GM12878 (cell line): Measurements from ENCODE around the gene CEBPG. TPM values are rescaled to one million over a fixed set of nuclear protein-coding genes. Genes with fewer than 3 reads are reported as not detected.

ENCODE experiments used
- ATAC-seq: fragments of 200-7000 bp; cut with Tn5 transposase; 3 replicates; pipeline ENCODE4 v1.9.1; 2020; ENCODE audit warnings: mild to moderate bottlenecking, moderate library complexity
- BruUV-seq: library from RNA; stranded (reverse); fragments of 400-500 nt; replicated peaks from 2 replicates; lab custom pipeline; 2021; lab: Mats Ljungman, UMichigan
- CTCF ChIA-PET: fragments of 300-600 bp; sonication (Branson Sonifier 250); formaldehyde crosslinking; extraction: SDS; loops from one replicate; lab custom pipeline; 2021; ENCODE audit warnings: inconsistent platforms; lab: Yijun Ruan, JAX
- POLR2A ChIA-PET: fragments of 350-600 bp; formaldehyde crosslinking; extraction: SDS; loops from one replicate; lab custom pipeline; 2021; ENCODE audit warnings: inconsistent platforms; lab: Charles Lee
- RAD21 ChIA-PET: fragments of 300-600 bp; sonication (Branson Sonifier 250); formaldehyde crosslinking; loops from one replicate; lab custom pipeline; 2023; ENCODE audit warnings: antibody characterized with exemption; ENCODE audit not compliant: unreplicated experiment; lab: Charles Lee
- SMC1A ChIA-PET: fragments of 300-600 bp; sonication (Branson Sonifier 250); formaldehyde crosslinking; loops from one replicate; lab custom pipeline; 2023; ENCODE audit not compliant: unreplicated experiment, uncharacterized antibody; lab: Charles Lee
- DNase-seq: peaks from one replicate; pipeline ENCODE4 v3.0.0-alpha.2; 2011; ENCODE audit warnings: low read depth, low spot score
- FAIRE-seq: peaks from 3 replicates; lab custom pipeline; 2011; peaks lifted over from hg19 to GRCh38; lab: Jason Lieb, UNC
- H2AFZ ChIP-seq: 2 replicates; pipeline ENCODE4 v1.6.0; 2011; ENCODE audit warnings: low read depth, low read length, control low read depth; ENCODE audit not compliant: control insufficient read depth
- H3K27ac ChIP-seq: 2 replicates; pipeline ENCODE4 v1.5.1; 2011; ENCODE audit warnings: control low read depth; ENCODE audit not compliant: control insufficient read depth, insufficient read depth
- H3K27me3 ChIP-seq, 2 experiments: replicated peaks in 1 of 2; 2 replicates each; pipeline versions ENCODE4 v1.6.0 to v1.6.1; 2011; ENCODE audit warnings: low read length in 1 of 2; ENCODE audit not compliant: control insufficient read depth in 2 of 2, insufficient read depth in 2 of 2
- H3K36me3 ChIP-seq, 2 experiments: 2 replicates each; pipeline ENCODE4 v1.5.1; 2011; ENCODE audit warnings: low read length in 1 of 2; ENCODE audit not compliant: control insufficient read depth in 2 of 2, insufficient read depth in 2 of 2
- H3K4me1 ChIP-seq: 2 replicates; pipeline ENCODE4 v1.6.1; 2011; ENCODE audit warnings: mild to moderate bottlenecking, low read length, moderate library complexity, mixed read lengths; ENCODE audit not compliant: control insufficient read depth, insufficient read depth
- H3K4me2 ChIP-seq: 2 replicates; pipeline ENCODE4 v1.6.0; 2011; ENCODE audit warnings: control low read depth; ENCODE audit not compliant: control insufficient read depth, insufficient read depth
- H3K4me3 ChIP-seq: fragments of 200-600 bp; sonication (generic); 2 replicates; pipeline ENCODE4 v1.5.1; 2016
- H3K79me2 ChIP-seq: 2 replicates; pipeline ENCODE4 v1.6.0; 2011; ENCODE audit warnings: low read length; ENCODE audit not compliant: control insufficient read depth, insufficient read depth
- H3K9ac ChIP-seq: 2 replicates; pipeline ENCODE4 v1.8.0; 2011; ENCODE audit warnings: low read length, control low read depth, mixed read lengths; ENCODE audit not compliant: control insufficient read depth, insufficient read depth
- H3K9me3 ChIP-seq: replicated peaks from 3 replicates; pipeline ENCODE4 v1.5.1; 2011; ENCODE audit warnings: mild to moderate bottlenecking, low read length; ENCODE audit not compliant: control insufficient read depth, insufficient read depth
- H4K20me1 ChIP-seq: 2 replicates; pipeline ENCODE4 v1.6.0; 2011; ENCODE audit not compliant: control insufficient read depth, insufficient read depth
- JUNB ChIP-seq: IDR thresholded peaks from 2 replicates; pipeline ENCODE4 v1.6.1; 2016; ENCODE audit warnings: antibody characterized with exemption, mild to moderate bottlenecking
- MEF2B ChIP-seq: fragments of 450-650 bp; IDR thresholded peaks from 2 replicates; pipeline ENCODE4 v1.6.1; 2018; ENCODE audit warnings: mild to moderate bottlenecking, moderate library complexity; ENCODE audit not compliant: partially characterized antibody, poor library complexity, severe bottlenecking
- MYB ChIP-seq: fragments of 150-350 bp; IDR thresholded peaks from 2 replicates; pipeline ENCODE4 v1.6.1; 2014; ENCODE audit warnings: mild to moderate bottlenecking, low read depth, low read length, borderline replicate concordance
- POLR2AphosphoS2 ChIP-seq: IDR thresholded peaks from 2 replicates; pipeline ENCODE4 v1.6.1; 2011; ENCODE audit warnings: low read depth, mild to moderate bottlenecking, low read length, improper control_type of control experiment, moderate library complexity
- POU2F2 ChIP-seq: IDR thresholded peaks from 3 replicates; pipeline ENCODE4 v1.6.1; 2011; ENCODE audit warnings: low read depth, mild to moderate bottlenecking, low read length, borderline replicate concordance
- RBBP5 ChIP-seq: fragments of 200-600 bp; sonication (generic); conservative IDR thresholded peaks from 2 replicates; pipeline ENCODE4 v1.6.1; 2016
- RFX5 ChIP-seq: IDR thresholded peaks from 2 replicates; pipeline ENCODE4 v1.6.1; 2011; ENCODE audit warnings: low read depth, low read length, improper control_type of control experiment
- SREBF1 ChIP-seq: IDR thresholded peaks from 2 replicates; pipeline ENCODE4 v1.6.1; 2012; ENCODE audit warnings: mild to moderate bottlenecking, low read length
- YBX1 ChIP-seq: fragments of 450-650 bp; IDR thresholded peaks from 2 replicates; pipeline ENCODE4 v1.6.1; 2016; ENCODE audit warnings: antibody characterized with exemption
- WGBS: methylation state at CpG from one replicate; pipeline ENCODE4 v1.1.6; 2016; ENCODE audit warnings: low lambda C conversion rate; ENCODE audit not compliant: insufficient replicate concordance, insufficient coverage; ENCODE audit errors: missing lambda C conversion rate; 5-methylcytosine and 5-hydroxymethylcytosine counted together
- in situ Hi-C: fragments of 300-500 bp; cut with MboI; formaldehyde crosslinking; loops from 9 replicates; pipeline ENCODE4 v1.14.3; 2018; ENCODE audit warnings: mixed read lengths
- intact Hi-C: fragments of 100-400 bp; cut with micrococcal nuclease; formaldehyde crosslinking; loops from one replicate; pipeline ENCODE4 v1.14.2; 2022; ENCODE audit not compliant: unreplicated experiment
- polyA plus RNA-seq, 11 experiments: library from polyadenylated mRNA; depleted of rRNA in 4 of 11; unstranded in 6 of 11; stranded (reverse) in 5 of 11; fragments of >200 nt; fragmentation: Nextera tagmentation in 4 of 11; fragmentation: Illumina TruSeq in 1 of 11; extraction: Ambion mirVana in 4 of 11; extraction: Trizol in 1 of 11; gene quantifications; 1 replicate in 1 of 11; 2 replicates in 10 of 11; pipeline versions ENCODE4 v1.2.1 to v1.2.3, GENCODE V29; 2011 to 2016; ENCODE audit warnings: inconsistent platforms in 2 of 11, missing spikeins in 2 of 11, low read depth in 1 of 11
- total RNA-seq, 4 experiments: library from RNA; depleted of rRNA in 3 of 4; stranded (reverse); fragments of >200 nt in 3 of 4; fragmentation: Illumina TruSeq in 1 of 4; extraction: Trizol in 1 of 4; gene quantifications; 2 replicates each; pipeline versions ENCODE4 v1.2.1 to v1.2.3, GENCODE V29; 2013 to 2021
- TF ChIP-seq, protein P1 (sequence below): IDR thresholded peaks from 2 replicates; pipeline ENCODE4 v1.6.1; 2012; ENCODE audit warnings: low read depth, low read length, improper control_type of control experiment

CEBPG gene
- total and polyA plus RNA-seq, 10 of the 15 experiments (the other 5 are each of a cell fraction or from before 2014, with no cell fraction given): 5.2 to 22.4 (median 20.0) TPM

DNA sequence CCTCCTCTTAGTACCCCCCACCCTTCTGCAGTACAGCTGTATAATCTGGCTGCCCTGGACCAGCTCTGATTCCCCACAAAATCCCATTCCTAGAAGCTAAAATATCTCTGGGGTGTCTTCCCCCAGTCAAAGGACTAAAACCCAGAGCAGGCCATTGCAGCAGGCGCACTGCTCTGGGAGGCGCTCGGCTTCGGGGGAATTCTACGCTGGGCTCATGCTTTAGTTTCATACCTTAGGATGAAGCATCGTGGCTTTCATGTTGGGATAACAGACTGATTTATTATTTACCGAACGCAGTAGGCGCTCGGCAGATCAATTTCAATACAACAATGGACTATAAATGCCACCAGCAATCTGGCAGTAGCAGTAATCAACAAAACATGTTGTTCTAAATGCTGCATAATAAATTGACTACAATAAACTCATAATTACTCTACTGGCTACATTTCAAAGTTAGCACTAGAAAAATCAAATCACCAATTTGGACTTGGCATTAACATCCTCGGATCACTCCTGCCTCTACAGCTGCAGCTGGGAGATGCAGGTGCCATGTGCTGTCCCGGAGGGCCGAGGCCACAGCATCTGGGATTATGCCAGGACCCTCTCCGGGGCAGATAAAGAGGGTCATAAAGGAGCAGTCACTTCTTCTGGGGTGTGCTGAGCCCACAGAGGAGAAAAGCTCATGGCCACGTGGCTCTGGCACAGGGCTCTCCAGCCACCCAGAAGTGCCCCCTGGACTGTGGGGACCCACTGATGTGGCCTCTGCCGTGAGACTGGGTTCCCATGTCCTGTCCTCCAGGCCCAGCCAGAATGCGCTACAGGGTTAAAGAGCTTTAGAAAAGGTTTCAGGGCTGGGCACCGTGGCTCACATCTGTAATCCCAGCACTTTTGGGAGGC is 35.3 kb downstream of the CEBPG start (continued):
- TF ChIP-seq, protein P1, sequence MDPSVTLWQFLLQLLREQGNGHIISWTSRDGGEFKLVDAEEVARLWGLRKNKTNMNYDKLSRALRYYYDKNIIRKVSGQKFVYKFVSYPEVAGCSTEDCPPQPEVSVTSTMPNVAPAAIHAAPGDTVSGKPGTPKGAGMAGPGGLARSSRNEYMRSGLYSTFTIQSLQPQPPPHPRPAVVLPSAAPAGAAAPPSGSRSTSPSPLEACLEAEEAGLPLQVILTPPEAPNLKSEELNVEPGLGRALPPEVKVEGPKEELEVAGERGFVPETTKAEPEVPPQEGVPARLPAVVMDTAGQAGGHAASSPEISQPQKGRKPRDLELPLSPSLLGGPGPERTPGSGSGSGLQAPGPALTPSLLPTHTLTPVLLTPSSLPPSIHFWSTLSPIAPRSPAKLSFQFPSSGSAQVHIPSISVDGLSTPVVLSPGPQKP: no peak
- TF ChIP-seq RBBP5: no peak

DNA sequence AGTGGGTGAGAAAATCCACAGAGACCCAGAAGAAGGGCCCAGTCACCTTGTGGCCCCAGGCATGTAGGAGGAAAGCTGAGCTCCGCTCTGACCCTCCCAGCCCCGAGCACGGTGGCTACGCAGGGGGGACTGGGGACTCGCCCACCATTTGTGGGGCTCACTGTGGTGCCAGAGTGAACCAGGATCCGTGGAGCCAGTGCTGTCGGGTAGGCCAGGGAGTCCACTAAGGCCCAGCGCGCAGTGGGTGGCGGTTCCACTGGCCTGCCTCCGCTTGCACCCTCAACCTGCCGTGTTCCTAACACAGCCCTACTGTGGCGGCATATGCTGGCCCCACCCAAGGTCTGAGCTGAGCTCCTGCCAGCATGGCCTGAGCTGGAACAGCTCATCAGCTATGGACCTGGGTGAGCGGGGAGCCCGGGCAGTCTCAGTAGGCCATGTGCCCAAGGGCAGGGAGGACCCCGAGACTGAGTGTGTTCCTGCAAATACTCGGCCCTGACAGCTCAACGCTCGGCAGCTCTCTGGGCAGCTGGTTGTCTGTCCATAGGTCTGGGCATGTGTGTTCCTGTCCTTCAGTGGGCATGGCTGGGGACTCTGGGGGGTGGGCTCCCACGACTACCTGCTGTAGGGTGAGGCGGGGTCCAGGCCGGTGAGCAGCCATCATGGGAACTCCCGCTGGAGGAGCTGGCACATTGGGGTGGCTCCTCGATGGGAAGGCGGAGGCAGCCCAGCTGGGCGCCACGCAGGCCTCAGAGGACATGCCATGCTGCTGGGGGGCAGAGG is 36.6 kb downstream of the CEBPG start:
- Histone ChIP-seq H3K27ac (no peak overlapping the region), H4K20me1 (no peaks in the 10 kb centered on the region; the same call in 1 of the 2 replicates), H3K79me2 (no peaks in the 10 kb centered on the region), H3K36me3 (no peaks in the 10 kb centered on the region), H3K4me3 (no peak overlapping the region), H3K4me2 (no peak overlapping the region), H3K27me3 (no peaks in the 10 kb centered on the region), H2AFZ (no peak overlapping the region), H3K9me3 (no peaks in the 10 kb centered on the region), H3K4me1 (0 out of 2 replicates have a peak, but pooled peaks cover 4% of the 10 kb centered on the region), H3K9ac (no peak overlapping the region)
- POLR2A ChIA-PET: no interaction called here
- no peak for FAIRE-seq
- no peak for DNase-seq
- no peak for ATAC-seq
- CTCF ChIA-PET: interaction anchor here (0.6 to 2.4 kb wide), 4 partner anchors 114 to 175 kb away, joined by 3 to 17 read pairs (median 4); no protein-coding TSS in a partner anchor
- WGBS: 72% methylated on average over 27 of the region's 27 CpGs
- RAD21 ChIA-PET: no interaction called here
- in situ Hi-C loops: loop anchor here (5.0 kb wide), 1 partner anchor 173 kb away; no protein-coding TSS in a partner anchor
- intact Hi-C loops: loop anchor here (5.0 kb wide), 2 partner anchors 268 to 283 kb away; no protein-coding TSS in a partner anchor
- BruUV-seq: no TSS peak
- SMC1A ChIA-PET: no interaction called here
- TF ChIP-seq YBX1 (no peak), MYB (no peak), POLR2AphosphoS2 (no peak), RFX5 (no peak), MEF2B (no peak), POU2F2 (no peak), JUNB (no peak), SREBF1 (no peak)
